HG03469 (cell line): ENCODE data around the gene ING3.
"Not testable (repeated sequence)": the region's sequence is repeated elsewhere in the genome, so short reads cannot be mapped to it uniquely, and the experiment has no call there.

Experiments used
- ATAC-seq: cut with Tn5 transposase; IDR thresholded peaks from one replicate; pipeline ENCODE4 v1.9.1; 2021; ENCODE audit warnings: mild to moderate bottlenecking, moderate library complexity, moderate number of reproducible peaks; ENCODE audit not compliant: unreplicated experiment

ING3 gene

GRCh38 chr7:121001234-121001906, 50.8 kb downstream of the ING3 start:
- ATAC-seq = no peak

GRCh38 chr7:121002048-121002756, 51.6 kb downstream of the ING3 start:
- ATAC-seq = no peak

GRCh38 chr7:121002757-121003200, 52.2 kb downstream of the ING3 start:
- no peak for ATAC-seq

- ATAC-seq = no peak
Observed at GRCh38 chr7:121003986-121004685, 53.6 kb downstream of the ING3 start.

- ATAC-seq = not testable (repeated sequence)
Observed at GRCh38 chr7:121005058-121005457, 54.5 kb downstream of the ING3 start.

- no peak for ATAC-seq
Observed at GRCh38 chr7:121005996-121006584, 55.5 kb downstream of the ING3 start.

- no peak for ATAC-seq
Observed at GRCh38 chr7:121006711-121007315, 56.2 kb downstream of the ING3 start.

- ATAC-seq = no peak
Observed at GRCh38 chr7:121008816-121009215, 58.2 kb downstream of the ING3 start.

GRCh38 chr7:121011401-121011800, 60.8 kb downstream of the ING3 start:
- ATAC-seq = no peak

GRCh38 chr7:121012170-121012874, 61.7 kb downstream of the ING3 start:
- ATAC-seq = no peak

GRCh38 chr7:121012919-121013318, 62.3 kb downstream of the ING3 start:
- ATAC-seq = no peak

- no peak for ATAC-seq
Observed at GRCh38 chr7:121015560-121015959, 65.0 kb downstream of the ING3 start.

- ATAC-seq = no peak
Observed at GRCh38 chr7:121016966-121017365, 66.4 kb downstream of the ING3 start.

- ATAC-seq = no peak
Observed at GRCh38 chr7:121017586-121017985, 67.0 kb downstream of the ING3 start.

- ATAC-seq = no peak
Observed at GRCh38 chr7:121019018-121019417, 68.4 kb downstream of the ING3 start.

GRCh38 chr7:121020249-121020988, 69.8 kb downstream of the ING3 start:
- no peak for ATAC-seq

GRCh38 chr7:121020989-121021969, 70.7 kb downstream of the ING3 start:
- ATAC-seq = no peak

GRCh38 chr7:121023194-121023593, 72.6 kb downstream of the ING3 start:
- no peak for ATAC-seq
